HG02943 (cell line): ENCODE results near the gene ZNF217.
"Not testable (repeated sequence)": the region's sequence is repeated elsewhere in the genome, so short reads cannot be mapped to it uniquely, and the experiment has no call there.

Experiments used
- ATAC-seq: cut with Tn5 transposase; IDR thresholded peaks from one replicate; pipeline ENCODE4 v1.9.1; 2021; ENCODE audit warnings: mild to moderate bottlenecking, low read depth, moderate library complexity; ENCODE audit not compliant: unreplicated experiment

ZNF217 gene

GRCh38 chr20:53569606-53570307 is 23.9 kb downstream of the ZNF217 start:
- ATAC-seq, result no peak

GRCh38 chr20:53569005-53569404 is 24.6 kb downstream of the ZNF217 start:
- ATAC-seq, result no peak

- no peak for ATAC-seq
These were observed 25.3 kb downstream of the ZNF217 start for GRCh38 chr20:53568351-53568750.

- no peak for ATAC-seq
These were observed 26.2 kb downstream of the ZNF217 start for GRCh38 chr20:53567379-53567917.

GRCh38 chr20:53566623-53567022 is 27.0 kb downstream of the ZNF217 start:
- not testable (repeated sequence) for ATAC-seq

GRCh38 chr20:53565254-53565653 is 28.4 kb downstream of the ZNF217 start:
- ATAC-seq, result no peak

GRCh38 chr20:53562104-53562764 is 31.4 kb downstream of the ZNF217 start:
- ATAC-seq, result not testable (repeated sequence)

- no peak for ATAC-seq
These were observed 32.1 kb downstream of the ZNF217 start for GRCh38 chr20:53561505-53561904.

- no peak for ATAC-seq
These were observed 33.8 kb downstream of the ZNF217 start for GRCh38 chr20:53559816-53560215.

- no peak for ATAC-seq
These were observed 36.5 kb downstream of the ZNF217 start for GRCh38 chr20:53557130-53557529.

GRCh38 chr20:53556267-53556897 is 37.3 kb downstream of the ZNF217 start:
- no peak for ATAC-seq

GRCh38 chr20:53555816-53556215 is 37.8 kb downstream of the ZNF217 start:
- no peak for ATAC-seq

- ATAC-seq, result no peak
These were observed 38.6 kb downstream of the ZNF217 start for GRCh38 chr20:53555081-53555480.

GRCh38 chr20:53552572-53552893 is 41.1 kb downstream of the ZNF217 start:
- ATAC-seq, result not testable (repeated sequence)

- ATAC-seq, result not testable (repeated sequence)
These were observed 41.7 kb downstream of the ZNF217 start for GRCh38 chr20:53551719-53552571.

- no peak for ATAC-seq
These were observed 43.1 kb downstream of the ZNF217 start for GRCh38 chr20:53550280-53551187.

- no peak for ATAC-seq
These were observed 45.9 kb downstream of the ZNF217 start for GRCh38 chr20:53547664-53548239.

- ATAC-seq, result no peak
These were observed 54.1 kb downstream of the ZNF217 start for GRCh38 chr20:53539516-53539915.

GRCh38 chr20:53536382-53536781 is 57.3 kb downstream of the ZNF217 start:
- not testable (repeated sequence) for ATAC-seq
